Gastroesophageal sphincter (tissue), 4 donors: ENCODE measurements around the gene CRELD2. TPM values are rescaled to one million over a fixed set of nuclear protein-coding genes. Genes with fewer than 3 reads are reported as not detected.

Source experiments
- ATAC-seq: fragments of 150-250 bp; one replicate; pipeline ENCODE4 v1.9.1; 2016; ENCODE audit warnings: mild to moderate bottlenecking, moderate library complexity
- H3K27ac ChIP-seq, 4 donors: fragments of 200-600 bp; sonication (generic) in 3 of 4; 1 replicate in 3 of 4; 2 replicates in 1 of 4; pipeline ENCODE4 v1.5.1; 2016 to 2019
- H3K27me3 ChIP-seq: fragments of 200-600 bp; sonication (generic); one replicate; pipeline ENCODE4 v1.5.1; 2019
- H3K36me3 ChIP-seq, 2 donors: fragments of 200-600 bp; sonication (generic); one replicate each; pipeline ENCODE4 v1.5.1; 2019; ENCODE audit warnings: control low read depth in 1 of 2
- H3K4me1 ChIP-seq, 3 donors: fragments of 200-600 bp; sonication (generic); 1 replicate in 2 of 3; 2 replicates in 1 of 3; pipeline ENCODE4 v1.5.1; 2016 to 2019; ENCODE audit warnings: control low read depth in 2 of 3
- H3K4me3 ChIP-seq, 2 donors: fragments of 200-600 bp; sonication (generic); one replicate each; pipeline ENCODE4 v1.5.1; 2019; ENCODE audit warnings: mild to moderate bottlenecking in 1 of 2, moderate library complexity in 1 of 2
- H3K9me3 ChIP-seq, 3 donors: fragments of 200-600 bp; sonication (generic); one replicate each; pipeline ENCODE4 v1.5.1; 2017 to 2019; ENCODE audit warnings: control low read depth in 2 of 3
- EP300 ChIP-seq: sonication (generic); formaldehyde crosslinking; IDR thresholded peaks from one replicate; pipeline ENCODE4 v1.6.1; 2017; ENCODE audit warnings: antibody characterized with exemption, mild to moderate bottlenecking
- POLR2A ChIP-seq, 2 donors: fragments of 450-650 bp; IDR thresholded peaks; one replicate each; pipeline ENCODE4 v1.6.1; 2017; ENCODE audit warnings: antibody characterized with exemption in 2 of 2, mild to moderate bottlenecking in 2 of 2, moderate library complexity in 1 of 2
- POLR2AphosphoS5 ChIP-seq: sonication (generic); formaldehyde crosslinking; IDR thresholded peaks from one replicate; pipeline ENCODE4 v1.6.1; 2017; ENCODE audit warnings: antibody characterized with exemption
- WGBS, 2 donors: methylation state at CpG; one replicate each; pipeline ENCODE4 v1.1.5; 2018; ENCODE audit warnings: low coverage in 1 of 2; 5-methylcytosine and 5-hydroxymethylcytosine counted together
- total RNA-seq, 4 donors: library from RNA; depleted of rRNA; stranded (reverse); fragments of >200 nt; gene quantifications; one replicate each; pipeline ENCODE4 v1.1.0, GENCODE V29; 2016
- TF ChIP-seq, protein P1 (sequence below), 4 experiments: fragments of 200-600 bp in 2 of 4; fragments of 450-650 bp in 2 of 4; sonication (generic) in 1 of 4; IDR thresholded peaks; one replicate each; pipeline ENCODE4 v1.5.1; 2017 to 2019; ENCODE audit warnings: antibody characterized with exemption in 4 of 4, mild to moderate bottlenecking in 2 of 4, moderate library complexity in 2 of 4

The CRELD2 gene
- total RNA-seq, 4 donors from 2014 or later, result 21.9 to 36.2 (median 30.9) TPM

DNA sequence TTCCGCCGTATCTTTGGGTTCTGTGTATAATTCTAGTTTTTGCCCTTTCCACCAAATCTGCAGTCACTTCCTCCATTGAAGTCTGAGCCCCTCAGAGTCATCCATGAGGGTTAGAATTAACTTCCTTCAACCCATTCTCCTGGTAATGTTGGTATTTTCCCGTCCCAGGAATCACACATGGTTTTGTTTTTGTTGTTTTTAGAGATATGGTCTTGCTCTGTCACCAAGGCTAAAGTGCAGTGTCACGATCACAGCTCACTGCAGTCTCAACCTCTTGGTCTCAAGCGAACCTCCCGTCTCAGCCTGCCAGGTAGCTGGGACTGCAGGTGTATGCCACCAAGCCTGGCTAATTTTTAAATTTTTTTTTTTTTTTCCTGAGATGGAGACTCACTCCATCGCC lies 46.1 kb upstream of the CRELD2 start:
- Histone ChIP-seq H3K4me1 (no peaks in the 10 kb centered on the region), H3K27me3 (no peaks in the 10 kb centered on the region), H3K27ac (no peak overlapping the region), H3K4me3 (no peak overlapping the region), H3K9me3 (peaks cover 0 to 23% (median 0%) of the 10 kb centered on the region in 3 donors), H3K36me3 (peaks cover 0 to 17% of the 10 kb centered on the region in 2 donors)
- WGBS, 2 donors, result 93% methylated on average over 6 to 7 of the region's 7 CpGs
- TF ChIP-seq POLR2A (IDR thresholded peaks at IDR 0.05), result no peak
- TF ChIP-seq POLR2AphosphoS5, result no peak
- ATAC-seq, result no peak

DNA sequence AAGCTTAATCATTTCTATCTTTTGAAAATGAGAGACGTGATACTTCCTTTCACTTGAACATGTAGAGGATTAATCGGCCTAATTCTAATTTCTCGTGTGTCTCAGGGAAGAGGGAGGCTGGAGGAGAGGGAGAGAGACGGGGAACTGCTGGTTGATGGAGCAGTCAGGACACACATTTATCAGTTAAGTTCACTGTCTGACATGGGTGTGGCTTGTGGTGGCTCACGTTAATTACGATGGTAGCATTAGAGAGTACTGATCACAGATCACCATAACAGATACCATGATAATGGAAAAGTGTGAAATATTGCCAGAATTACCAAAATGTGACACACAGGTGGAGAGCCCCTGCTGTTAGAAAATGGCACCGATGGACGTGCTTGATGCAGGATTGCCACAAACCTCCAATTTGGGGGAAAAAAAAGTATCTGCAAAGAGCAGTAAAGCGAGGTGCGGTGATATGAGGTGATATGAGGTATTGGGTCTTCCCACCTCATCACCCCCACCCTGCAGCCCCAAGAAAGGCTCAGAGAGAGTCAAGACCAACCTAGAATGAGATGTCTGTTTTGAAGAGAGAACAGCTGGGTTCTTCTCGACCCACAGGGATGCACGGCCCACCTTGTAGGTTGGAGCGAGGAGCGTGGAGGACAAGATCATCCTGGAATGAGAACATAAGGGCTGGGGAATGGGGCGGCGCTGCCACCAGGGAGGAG lies 45.0 kb upstream of the CRELD2 start:
- no peak for TF ChIP-seq POLR2A (IDR thresholded peaks at IDR 0.05)
- H3K27ac ChIP-seq, result no peak overlapping the region

DNA sequence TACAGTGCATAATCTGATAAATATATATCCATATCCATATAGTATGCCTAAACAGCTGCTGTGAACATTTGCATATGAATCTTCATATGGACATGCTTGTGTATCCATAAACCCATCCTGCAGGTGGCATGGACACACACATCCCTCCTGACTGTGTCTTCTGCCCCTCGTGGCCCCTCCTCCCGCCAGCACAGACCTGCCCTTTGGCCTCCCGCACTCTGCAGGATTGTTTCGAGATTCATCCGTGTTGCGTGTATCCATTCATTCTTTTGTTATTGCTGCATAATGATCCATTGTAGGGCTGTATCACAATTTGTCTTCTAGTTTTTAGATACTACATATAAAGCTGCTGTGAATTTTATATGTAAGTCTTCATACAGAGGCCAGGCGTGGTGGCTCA lies 40.8 kb upstream of the CRELD2 start:
- H3K9me3 ChIP-seq, result no peaks in the 10 kb centered on the region
- no peak overlapping the region for H3K4me3 ChIP-seq
- no peaks in the 10 kb centered on the region for H3K27me3 ChIP-seq
- 94 to 98% methylated on average over 7 of the region's 7 CpGs for WGBS, 2 donors
- no peak overlapping the region for H3K27ac ChIP-seq
- no peak for TF ChIP-seq POLR2AphosphoS5
- TF ChIP-seq POLR2A (IDR thresholded peaks at IDR 0.05), result no peak
- TF ChIP-seq, protein P1, sequence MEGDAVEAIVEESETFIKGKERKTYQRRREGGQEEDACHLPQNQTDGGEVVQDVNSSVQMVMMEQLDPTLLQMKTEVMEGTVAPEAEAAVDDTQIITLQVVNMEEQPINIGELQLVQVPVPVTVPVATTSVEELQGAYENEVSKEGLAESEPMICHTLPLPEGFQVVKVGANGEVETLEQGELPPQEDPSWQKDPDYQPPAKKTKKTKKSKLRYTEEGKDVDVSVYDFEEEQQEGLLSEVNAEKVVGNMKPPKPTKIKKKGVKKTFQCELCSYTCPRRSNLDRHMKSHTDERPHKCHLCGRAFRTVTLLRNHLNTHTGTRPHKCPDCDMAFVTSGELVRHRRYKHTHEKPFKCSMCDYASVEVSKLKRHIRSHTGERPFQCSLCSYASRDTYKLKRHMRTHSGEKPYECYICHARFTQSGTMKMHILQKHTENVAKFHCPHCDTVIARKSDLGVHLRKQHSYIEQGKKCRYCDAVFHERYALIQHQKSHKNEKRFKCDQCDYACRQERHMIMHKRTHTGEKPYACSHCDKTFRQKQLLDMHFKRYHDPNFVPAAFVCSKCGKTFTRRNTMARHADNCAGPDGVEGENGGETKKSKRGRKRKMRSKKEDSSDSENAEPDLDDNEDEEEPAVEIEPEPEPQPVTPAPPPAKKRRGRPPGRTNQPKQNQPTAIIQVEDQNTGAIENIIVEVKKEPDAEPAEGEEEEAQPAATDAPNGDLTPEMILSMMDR (IDR thresholded peaks at IDR 0.05), result no peak
- no peak for TF ChIP-seq EP300
- no peaks in the 10 kb centered on the region for H3K4me1 ChIP-seq
- peaks cover 0 to 13% of the 10 kb centered on the region in 2 donors for H3K36me3 ChIP-seq
- ATAC-seq, result no peak

More for the DNA sequence above, 45.0 kb upstream of the CRELD2 start:
- peaks cover 0 to 13% of the 10 kb centered on the region in 2 donors for H3K36me3 ChIP-seq
- 87 to 100% methylated on average over 4 to 14 of the region's 16 CpGs for WGBS, 2 donors
- no peaks in the 10 kb centered on the region for H3K27me3 ChIP-seq
- no peak overlapping the region for H3K4me3 ChIP-seq
- no peak for ATAC-seq
- H3K9me3 ChIP-seq, result peaks cover 0 to 18% (median 0%) of the 10 kb centered on the region in 3 donors
- H3K4me1 ChIP-seq, result no peaks in the 10 kb centered on the region

DNA sequence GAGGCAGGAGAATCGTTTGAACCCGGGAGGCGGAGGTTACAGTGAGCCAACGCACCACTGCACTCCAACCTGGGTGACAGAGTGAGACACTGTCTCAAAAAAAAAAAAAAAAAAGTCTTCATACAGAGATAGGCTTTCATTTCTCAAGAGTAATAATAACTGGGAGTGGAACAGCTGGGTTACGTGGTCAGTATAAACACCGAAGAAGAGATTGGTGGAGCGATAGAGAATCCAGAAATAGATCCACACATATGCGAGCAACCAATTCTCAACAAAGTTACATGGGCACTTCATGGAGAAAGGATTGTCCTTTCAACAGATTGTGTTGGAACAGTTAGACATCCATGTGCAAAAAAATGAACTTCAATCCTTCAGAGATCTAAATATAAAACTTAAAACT lies 40.2 kb upstream of the CRELD2 start:
- no peak overlapping the region for H3K4me3 ChIP-seq
- peaks cover 0 to 13% of the 10 kb centered on the region in 2 donors for H3K36me3 ChIP-seq
- H3K27ac ChIP-seq, result no peak overlapping the region
- no peaks in the 10 kb centered on the region for H3K9me3 ChIP-seq
- H3K27me3 ChIP-seq, result no peaks in the 10 kb centered on the region
- no peaks in the 10 kb centered on the region for H3K4me1 ChIP-seq
- ATAC-seq, result no peak
- 98% methylated on average over 4 to 8 of the region's 8 CpGs for WGBS, 2 donors
- TF ChIP-seq, protein P1 (IDR thresholded peaks at IDR 0.05), result no peak
- no peak for TF ChIP-seq POLR2AphosphoS5
- TF ChIP-seq POLR2A (IDR thresholded peaks at IDR 0.05), result no peak
- TF ChIP-seq EP300, result no peak

DNA sequence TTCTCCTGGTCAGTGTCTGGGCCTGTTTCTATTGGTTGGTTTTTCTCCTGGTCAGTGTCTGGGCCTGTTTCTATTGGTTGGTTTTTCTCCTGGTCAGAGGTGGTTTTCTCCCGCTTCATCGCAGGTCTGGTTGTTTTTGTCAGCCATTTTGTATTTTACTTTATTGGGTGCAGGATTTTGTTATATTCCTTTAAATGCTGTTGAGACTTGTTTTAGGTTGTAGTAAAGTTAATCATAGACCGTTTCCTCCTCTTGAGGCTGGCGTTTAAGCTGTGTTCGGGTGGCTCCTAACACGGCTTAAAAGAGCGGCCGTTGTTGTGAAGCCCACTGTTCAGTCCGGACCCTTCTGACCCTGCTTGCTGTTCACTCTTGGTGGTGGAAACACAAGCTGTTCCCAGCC lies 38.6 kb upstream of the CRELD2 start:
- Histone ChIP-seq H3K4me1 (no peaks in the 10 kb centered on the region), H3K27ac (no peak overlapping the region), H3K4me3 (no peak overlapping the region), H3K36me3 (peaks cover 0 to 14% of the 10 kb centered on the region in 2 donors), H3K27me3 (no peaks in the 10 kb centered on the region), H3K9me3 (no peaks in the 10 kb centered on the region)
- WGBS, 2 donors, result 100% methylated on average over 1 to 2 of the region's 9 CpGs
- no peak for ATAC-seq
- TF ChIP-seq POLR2A (IDR thresholded peaks at IDR 0.05), result no peak
- TF ChIP-seq POLR2AphosphoS5, result no peak
- TF ChIP-seq, protein P1 (IDR thresholded peaks at IDR 0.05), result no peak
- TF ChIP-seq EP300, result no peak

DNA sequence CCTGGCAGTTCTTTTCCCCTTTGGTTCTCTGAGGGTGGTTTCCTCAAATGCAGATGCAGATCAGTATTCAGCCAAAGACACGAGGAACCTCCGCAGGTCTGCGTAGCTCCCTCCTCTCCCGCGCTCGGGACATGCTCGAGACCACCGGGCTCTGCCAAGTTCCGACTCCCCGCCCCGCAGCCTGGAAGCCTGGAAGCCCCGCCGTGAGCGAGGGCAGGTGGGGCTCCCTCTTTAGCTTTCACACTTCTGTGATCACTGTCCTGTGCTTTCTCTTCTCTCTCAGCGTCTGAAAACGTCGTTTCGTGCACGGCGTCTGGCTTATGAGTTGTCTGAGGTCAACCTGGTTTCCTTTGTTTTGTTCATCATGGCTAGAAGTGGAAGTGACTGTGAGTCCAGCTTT lies 38.2 kb upstream of the CRELD2 start:
- H3K4me1 ChIP-seq, result no peaks in the 10 kb centered on the region
- no peaks in the 10 kb centered on the region for H3K27me3 ChIP-seq
- H3K36me3 ChIP-seq, result peaks cover 0 to 17% of the 10 kb centered on the region in 2 donors
- 71 to 85% methylated on average over 4 to 6 of the region's 20 CpGs for WGBS, 2 donors
- ATAC-seq, result no peak
- no peak overlapping the region for H3K4me3 ChIP-seq
- H3K27ac ChIP-seq, result no peak overlapping the region
- TF ChIP-seq, protein P1 (IDR thresholded peaks at IDR 0.05), result no peak
- TF ChIP-seq POLR2AphosphoS5, result no peak
- no peak for TF ChIP-seq EP300
- TF ChIP-seq POLR2A (IDR thresholded peaks at IDR 0.05), result no peak
- no peaks in the 10 kb centered on the region for H3K9me3 ChIP-seq
